GM12891 (cell line): ENCODE measurements around the gene NEK2.

Source experiments
- POLR2A ChIP-seq: IDR thresholded peaks from 2 replicates; pipeline ENCODE4 v1.6.1; 2011; ENCODE audit warnings: low read depth, low read length, control low read depth
- POLR2AphosphoS5 ChIP-seq: IDR thresholded peaks from 2 replicates; pipeline ENCODE4 v1.6.1; 2011; ENCODE audit warnings: low read depth, low read length, control low read depth

DNA sequence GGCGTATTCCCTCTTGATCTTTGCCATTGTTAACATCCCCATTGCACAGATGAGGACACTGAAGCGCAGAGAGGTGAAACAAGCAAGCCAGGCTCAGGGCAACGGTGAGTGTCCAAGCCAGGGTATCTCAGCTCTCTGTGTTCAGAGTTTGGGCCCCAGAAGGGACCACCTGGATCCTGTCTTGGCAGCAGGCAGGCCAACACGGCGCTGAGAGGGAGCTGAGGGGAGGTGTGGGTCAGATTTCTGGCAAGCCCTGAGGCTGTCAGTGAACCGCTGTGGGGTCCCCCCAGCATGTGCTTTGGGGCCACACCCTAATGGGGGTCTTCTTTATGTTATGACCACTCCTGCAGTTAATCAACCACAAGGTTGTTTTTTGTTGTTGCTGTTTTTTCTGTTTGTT, 23.1 kb downstream of the NEK2 start:
- TF ChIP-seq POLR2A (no peak), POLR2AphosphoS5 (no peak)
